ENCODE measurements around the gene SLC31A1.

DNA sequence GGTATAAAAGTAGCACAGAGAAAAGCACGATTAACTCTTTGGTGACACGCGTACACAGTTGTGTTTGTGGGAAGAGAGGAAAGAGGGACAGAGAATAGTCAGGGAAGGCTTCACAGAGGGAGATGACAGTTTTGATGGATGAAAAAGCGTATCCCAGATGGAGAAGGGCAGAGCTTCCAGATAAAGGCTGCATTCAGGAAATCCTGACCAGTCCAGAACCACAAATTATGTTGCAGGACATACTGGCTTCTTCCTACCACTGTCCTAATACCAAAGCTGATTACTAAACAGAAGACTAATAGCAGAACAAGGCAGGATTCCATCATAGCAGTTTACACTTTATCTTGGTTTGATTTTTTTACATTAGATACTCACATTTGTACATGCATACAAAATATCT, 36.1 kb upstream of the SLC31A1 start:
- TF ChIP-seq ESRRG (CRISPR knock-in tag; IDR thresholded peaks at IDR 0.05) = no peak
- TF ChIP-seq ZFP30 (CRISPR knock-in tag; IDR thresholded peaks at IDR 0.05) = no peak
- no peak for TF ChIP-seq RARB (CRISPR knock-in tag; IDR thresholded peaks at IDR 0.05)
- TF ChIP-seq, protein P1, sequence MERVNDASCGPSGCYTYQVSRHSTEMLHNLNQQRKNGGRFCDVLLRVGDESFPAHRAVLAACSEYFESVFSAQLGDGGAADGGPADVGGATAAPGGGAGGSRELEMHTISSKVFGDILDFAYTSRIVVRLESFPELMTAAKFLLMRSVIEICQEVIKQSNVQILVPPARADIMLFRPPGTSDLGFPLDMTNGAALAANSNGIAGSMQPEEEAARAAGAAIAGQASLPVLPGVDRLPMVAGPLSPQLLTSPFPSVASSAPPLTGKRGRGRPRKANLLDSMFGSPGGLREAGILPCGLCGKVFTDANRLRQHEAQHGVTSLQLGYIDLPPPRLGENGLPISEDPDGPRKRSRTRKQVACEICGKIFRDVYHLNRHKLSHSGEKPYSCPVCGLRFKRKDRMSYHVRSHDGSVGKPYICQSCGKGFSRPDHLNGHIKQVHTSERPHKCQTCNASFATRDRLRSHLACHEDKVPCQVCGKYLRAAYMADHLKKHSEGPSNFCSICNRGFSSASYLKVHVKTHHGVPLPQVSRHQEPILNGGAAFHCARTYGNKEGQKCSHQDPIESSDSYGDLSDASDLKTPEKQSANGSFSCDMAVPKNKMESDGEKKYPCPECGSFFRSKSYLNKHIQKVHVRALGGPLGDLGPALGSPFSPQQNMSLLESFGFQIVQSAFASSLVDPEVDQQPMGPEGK (CRISPR knock-in tag; IDR thresholded peaks at IDR 0.05; ENCODE audit: borderline replicate concordance) = no peak
- TF ChIP-seq ARNTL (CRISPR knock-in tag; IDR thresholded peaks at IDR 0.05; ENCODE audit: borderline replicate concordance, low read depth) = no peak
- no peak for TF ChIP-seq PPARA (CRISPR knock-in tag; IDR thresholded peaks at IDR 0.05; ENCODE audit: borderline replicate concordance)
- no peak for TF ChIP-seq ZFP3 (CRISPR knock-in tag; IDR thresholded peaks at IDR 0.05)
- TF ChIP-seq OSR1 (CRISPR knock-in tag; IDR thresholded peaks at IDR 0.05) = no peak
- TF ChIP-seq, protein P2, sequence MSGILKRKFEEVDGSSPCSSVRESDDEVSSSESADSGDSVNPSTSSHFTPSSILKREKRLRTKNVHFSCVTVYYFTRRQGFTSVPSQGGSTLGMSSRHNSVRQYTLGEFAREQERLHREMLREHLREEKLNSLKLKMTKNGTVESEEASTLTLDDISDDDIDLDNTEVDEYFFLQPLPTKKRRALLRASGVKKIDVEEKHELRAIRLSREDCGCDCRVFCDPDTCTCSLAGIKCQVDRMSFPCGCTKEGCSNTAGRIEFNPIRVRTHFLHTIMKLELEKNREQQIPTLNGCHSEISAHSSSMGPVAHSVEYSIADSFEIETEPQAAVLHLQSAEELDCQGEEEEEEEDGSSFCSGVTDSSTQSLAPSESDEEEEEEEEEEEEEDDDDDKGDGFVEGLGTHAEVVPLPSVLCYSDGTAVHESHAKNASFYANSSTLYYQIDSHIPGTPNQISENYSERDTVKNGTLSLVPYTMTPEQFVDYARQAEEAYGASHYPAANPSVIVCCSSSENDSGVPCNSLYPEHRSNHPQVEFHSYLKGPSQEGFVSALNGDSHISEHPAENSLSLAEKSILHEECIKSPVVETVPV (CRISPR knock-in tag; IDR thresholded peaks at IDR 0.05) = no peak
